HG03575 (cell line): ENCODE results near the gene HINT2.
A peak's percentile ranks its signal among the peaks of the same experiment; 100 is the strongest.

Experiments used
- ATAC-seq: cut with Tn5 transposase; IDR thresholded peaks from one replicate; pipeline ENCODE4 v1.9.1; 2021; ENCODE audit not compliant: unreplicated experiment, insufficient number of reproducible peaks, low FRiP score; ENCODE audit errors: extremely low read depth

HINT2 gene

GRCh38 chr9:35814106-35814840 lies 569 bp downstream of the HINT2 start:
- ATAC-seq = peak; percentile 10

- no peak for ATAC-seq
Measured at GRCh38 chr9:35813434-35814105, 1.3 kb downstream of the HINT2 start.

- ATAC-seq = peak; percentile 57
Measured at GRCh38 chr9:35812025-35812602, 2.7 kb downstream of the HINT2 start, which contains the start of gene SPAG8. SPAG8 (minus strand) TSS chr9:35812262; CDS start chr9:35812147, 115 bp downstream.

- no peak for ATAC-seq
Measured at GRCh38 chr9:35811381-35812024, 3.3 kb downstream of the HINT2 start.

GRCh38 chr9:35810122-35810521 lies 4.7 kb downstream of the HINT2 start:
- no peak for ATAC-seq

GRCh38 chr9:35808433-35808832 lies 6.4 kb downstream of the HINT2 start:
- no peak for ATAC-seq

- ATAC-seq = no peak
Measured at GRCh38 chr9:35806101-35806500, 8.7 kb downstream of the HINT2 start.

GRCh38 chr9:35801328-35802128 lies 13.3 kb downstream of the HINT2 start:
- ATAC-seq = no peak

GRCh38 chr9:35800530-35800929 lies 14.3 kb downstream of the HINT2 start:
- ATAC-seq = no peak

- no peak for ATAC-seq
Measured at GRCh38 chr9:35798658-35799374, 16.0 kb downstream of the HINT2 start.

GRCh38 chr9:35797311-35798109 lies 17.3 kb downstream of the HINT2 start:
- ATAC-seq = no peak

- ATAC-seq = no peak
Measured at GRCh38 chr9:35795695-35796094, 19.1 kb downstream of the HINT2 start.

- ATAC-seq = no peak
Measured at GRCh38 chr9:35793461-35793860, 21.4 kb downstream of the HINT2 start.

GRCh38 chr9:35792826-35793225 lies 22.0 kb downstream of the HINT2 start:
- ATAC-seq = no peak

- no peak for ATAC-seq
Measured at GRCh38 chr9:35792024-35792813, 22.6 kb downstream of the HINT2 start.

GRCh38 chr9:35791297-35791921 lies 23.4 kb downstream of the HINT2 start, which contains the start of gene NPR2:
NPR2 (plus strand) TSS chr9:35791591; CDS start chr9:35792409, 818 bp downstream.
- no peak for ATAC-seq
